Activated T-helper 9 cell treated with anti-CD3 and anti-CD28 coated beads, Interleukin-2, amount 50 U/mL, for 16 hours (primary cell): ENCODE results near the gene CCDC158.

ENCODE experiments used
- DNase-seq: peaks from one replicate; pipeline ENCODE4 v3.0.0-alpha.2; 2020; ENCODE audit warnings: low read depth

The CCDC158 gene

DNA sequence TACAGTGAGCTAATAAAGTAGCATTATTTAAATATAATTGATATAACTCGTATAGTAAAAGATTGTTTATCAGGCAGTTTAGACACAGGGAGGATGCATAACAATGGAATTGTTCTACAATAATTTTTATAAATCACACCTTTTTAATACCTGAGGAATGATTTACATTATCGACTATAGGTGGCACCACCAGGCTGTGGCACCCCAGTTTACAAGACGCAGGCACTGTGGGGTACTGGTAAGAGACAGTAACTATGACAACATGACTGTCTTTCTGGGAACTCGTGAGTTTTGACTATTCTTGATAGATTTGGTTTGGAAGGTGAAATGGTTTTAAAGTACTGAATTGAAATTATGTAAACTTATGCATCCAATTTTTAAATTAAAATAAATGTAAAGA lies 141.5 kb downstream of the CCDC158 start:
- DNase-seq: no peak

DNA sequence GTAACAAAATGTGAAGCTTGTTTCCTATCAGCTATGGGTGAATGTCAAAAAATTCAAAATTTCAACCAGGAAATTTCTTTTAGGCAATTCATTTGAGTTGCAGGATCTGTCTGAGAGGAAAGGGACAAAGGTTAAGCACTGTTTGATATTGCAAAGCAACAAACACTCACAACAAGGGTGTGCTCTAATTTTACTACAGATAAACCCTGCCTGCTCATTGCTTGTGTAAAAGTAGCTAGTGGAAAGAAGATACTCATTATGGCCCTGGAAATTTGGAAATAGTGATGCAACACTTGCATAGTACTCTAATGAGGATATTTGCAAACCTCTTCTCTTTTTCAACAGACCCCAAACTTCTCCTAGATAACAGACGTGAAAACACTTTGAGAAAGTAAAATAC lies 142.4 kb downstream of the CCDC158 start:
- no peak for DNase-seq

DNA sequence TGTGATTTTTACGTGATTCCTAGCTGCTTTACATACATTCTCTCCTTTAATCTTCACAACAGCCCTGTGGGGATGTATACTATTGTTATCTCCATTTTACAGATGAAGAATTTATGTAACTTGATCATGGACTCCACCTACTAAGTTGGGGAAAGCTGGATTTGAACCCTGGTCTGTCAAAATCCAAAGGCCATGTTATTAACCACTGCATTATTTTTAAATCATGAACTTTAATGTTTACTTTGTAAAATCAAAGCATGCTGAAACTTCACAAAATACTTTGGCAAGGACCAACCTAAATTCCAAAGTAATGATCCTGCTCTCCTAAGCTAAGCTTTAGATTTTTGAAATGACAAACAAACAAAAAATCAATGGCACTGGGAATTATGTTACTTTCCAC lies 143.3 kb downstream of the CCDC158 start:
- DNase-seq: no peak

DNA sequence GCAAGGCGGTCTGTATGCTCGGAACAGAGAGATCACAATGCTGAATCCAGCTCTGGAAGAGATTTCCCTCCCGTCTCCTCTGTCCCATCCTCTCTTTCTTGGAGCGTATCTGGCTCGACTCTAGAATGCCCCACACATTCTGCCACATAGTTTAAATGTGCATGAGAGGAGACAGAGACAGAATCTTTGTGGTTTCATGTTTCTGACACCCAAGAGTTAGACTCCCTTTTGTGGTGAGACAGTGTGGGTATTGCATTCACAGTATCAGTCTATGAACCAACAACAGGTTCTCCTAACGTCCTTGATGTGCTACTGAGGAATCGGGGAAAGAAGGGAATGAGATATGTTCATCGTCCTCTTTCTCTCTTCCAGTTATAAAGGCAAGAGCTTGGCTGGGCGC lies 144.1 kb downstream of the CCDC158 start:
- no peak for DNase-seq

DNA sequence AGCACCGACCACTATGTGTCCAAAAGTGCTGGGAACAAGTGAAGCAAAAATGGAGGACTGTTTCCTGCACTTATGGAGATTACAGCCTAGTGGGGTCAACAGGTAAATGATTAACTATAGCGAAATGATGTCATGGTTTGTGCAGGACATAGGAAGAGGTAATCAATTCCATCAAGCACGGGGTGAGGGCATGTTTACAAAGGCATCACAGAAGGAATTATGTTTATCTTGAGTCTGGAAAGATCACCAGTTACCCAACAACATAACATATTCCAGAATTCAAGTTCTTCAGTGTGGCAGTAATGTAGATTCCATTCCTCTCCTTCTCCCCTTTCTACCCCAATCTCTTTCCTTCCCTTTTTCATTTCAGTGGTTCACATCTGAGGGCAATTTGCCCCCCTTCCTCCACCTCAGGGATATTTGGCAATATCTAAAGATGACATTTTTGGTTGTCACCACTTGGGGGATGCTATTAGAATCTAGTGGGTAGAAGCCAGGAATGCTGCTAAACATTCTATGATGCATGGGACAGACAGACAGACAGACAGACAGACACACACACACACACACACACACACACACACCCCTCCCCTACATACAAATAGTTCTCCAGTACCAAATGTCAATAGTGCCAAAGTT lies 145.3 kb downstream of the CCDC158 start:
- no peak for DNase-seq

DNA sequence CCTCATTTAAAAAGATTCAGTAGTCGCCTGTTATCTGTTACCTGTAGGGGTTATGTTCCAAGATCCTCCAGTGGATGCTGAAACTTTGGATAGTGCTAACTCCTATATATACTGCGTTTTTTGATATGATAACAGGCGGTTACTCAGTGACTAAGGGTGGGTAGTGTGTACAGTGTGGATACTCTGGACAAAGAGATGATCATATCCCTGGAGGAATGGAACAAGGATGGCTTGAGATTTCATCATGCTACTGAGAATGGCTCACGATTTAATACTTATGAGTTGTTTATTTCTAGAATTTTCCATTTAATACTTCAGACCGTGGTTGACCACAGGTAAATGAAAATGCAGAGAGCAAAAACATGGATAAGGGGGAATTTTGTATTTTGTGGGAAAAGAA lies 147.9 kb downstream of the CCDC158 start:
- DNase-seq: no peak

DNA sequence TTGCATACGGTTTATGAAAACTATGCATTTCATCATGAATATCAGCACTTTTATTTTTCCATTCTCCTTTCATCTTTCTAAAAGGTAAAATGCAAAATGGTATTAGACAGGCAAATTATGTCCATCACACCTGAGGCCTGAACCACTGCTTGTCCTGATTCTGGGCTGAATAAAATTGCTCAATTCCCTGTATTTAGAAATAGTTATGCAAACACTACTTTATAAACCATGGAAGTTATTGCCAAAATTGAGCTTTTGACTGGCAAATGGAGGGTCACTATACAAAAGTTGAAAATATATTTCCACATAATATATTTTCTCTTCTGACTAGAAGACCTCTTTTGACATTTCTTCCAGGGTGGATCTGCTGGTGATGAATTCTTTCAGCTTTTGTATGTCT lies 148.4 kb downstream of the CCDC158 start:
- no peak for DNase-seq

DNA sequence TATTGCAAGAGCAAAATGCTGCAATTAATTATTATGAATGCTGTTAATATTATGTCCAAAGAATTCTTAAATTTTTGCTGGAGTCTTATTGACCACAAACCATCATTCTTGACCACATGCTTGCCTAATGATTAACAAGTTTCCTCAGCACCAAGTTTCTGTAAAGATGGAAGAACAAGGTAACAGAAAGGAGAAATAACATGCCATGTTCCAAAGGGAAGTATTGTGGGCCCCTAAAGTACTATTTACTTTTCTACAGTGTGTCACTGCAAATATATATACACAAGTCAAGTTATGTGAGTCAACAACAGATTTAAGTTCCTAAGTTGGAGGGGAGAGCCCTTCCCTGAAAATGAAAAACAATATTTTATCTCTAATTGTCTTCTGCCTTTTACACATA lies 148.9 kb downstream of the CCDC158 start:
- no peak for DNase-seq

DNA sequence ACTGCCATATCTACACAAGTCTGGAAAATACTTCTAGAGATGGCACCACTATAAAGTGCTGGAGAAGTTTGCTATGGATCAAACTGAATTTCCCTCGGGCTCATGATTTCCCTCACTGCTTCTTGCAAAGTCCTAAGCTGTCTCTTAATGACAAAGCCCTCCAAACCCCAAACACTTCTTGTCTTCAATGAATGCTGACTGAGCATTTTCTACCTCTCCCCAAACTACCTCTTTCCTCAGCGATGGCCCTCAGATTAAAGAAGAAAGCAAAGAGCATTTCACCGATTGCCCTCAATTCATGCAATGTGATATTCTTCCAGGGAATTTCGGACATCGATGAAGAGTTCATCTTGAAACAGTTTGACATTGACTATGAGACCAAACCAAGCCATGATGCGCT lies 149.7 kb downstream of the CCDC158 start:
- DNase-seq: no peak

DNA sequence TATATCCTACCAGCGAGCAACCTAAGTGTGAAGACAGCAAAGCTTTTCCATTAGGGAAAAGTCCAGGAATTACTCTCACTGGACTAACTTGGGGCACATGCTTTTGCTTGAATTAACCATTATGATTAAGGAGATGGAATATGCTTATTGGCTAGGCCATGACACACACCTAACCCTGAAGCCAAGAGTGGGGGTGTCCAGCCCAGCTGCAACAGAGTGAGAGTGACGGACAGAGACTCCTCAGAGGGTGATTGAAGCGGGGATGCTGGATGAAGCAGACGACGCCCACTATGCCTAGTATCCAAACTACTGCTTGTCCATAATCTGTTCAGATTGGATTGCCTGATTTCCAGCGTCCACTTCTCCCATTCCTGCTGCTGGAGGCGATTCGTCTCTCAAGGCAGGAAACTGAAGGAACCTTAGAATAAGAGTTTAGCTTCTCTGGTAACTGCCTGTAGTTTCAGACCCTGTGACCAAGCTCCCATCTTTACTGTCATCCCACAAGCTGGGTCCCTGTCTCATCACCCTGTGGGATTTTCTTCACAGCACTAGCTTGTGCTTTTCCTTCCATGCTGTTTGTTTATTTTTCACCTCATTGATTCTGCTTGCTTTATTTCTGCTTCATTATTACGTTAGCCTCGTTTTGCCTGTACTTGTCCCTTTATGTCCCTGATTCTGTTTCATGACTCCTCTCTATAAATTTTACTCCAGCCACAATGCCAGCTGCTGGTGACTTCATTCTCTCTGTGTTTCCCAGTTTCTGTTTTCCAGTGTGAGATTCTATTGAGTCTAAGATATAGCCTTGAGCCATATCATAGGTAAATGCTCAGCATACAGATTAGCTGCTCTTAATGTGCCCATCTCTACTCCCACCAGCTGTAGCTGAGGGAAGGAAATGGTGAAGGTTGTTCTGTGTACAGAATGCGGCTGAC lies 150.4 kb downstream of the CCDC158 start:
- DNase-seq: no peak

DNA sequence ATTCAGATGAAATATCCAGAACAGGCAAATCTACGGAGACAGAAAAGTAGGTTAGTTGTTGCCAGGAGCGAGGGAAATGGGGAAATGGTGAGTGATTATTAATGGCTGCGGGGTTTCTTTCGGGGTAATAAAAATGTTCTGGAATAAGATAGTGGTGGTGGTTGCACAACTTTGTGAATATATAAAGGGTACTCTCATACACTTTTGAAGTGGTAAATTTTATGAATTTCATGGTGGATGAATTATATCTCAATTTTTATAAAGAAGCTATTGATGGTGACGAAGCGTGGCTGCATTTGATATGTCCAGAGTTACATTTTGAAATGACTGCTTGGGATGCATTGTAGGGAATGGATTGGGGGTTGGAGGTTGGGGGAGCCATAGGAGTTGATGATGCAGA lies 153.1 kb downstream of the CCDC158 start:
- no peak for DNase-seq

DNA sequence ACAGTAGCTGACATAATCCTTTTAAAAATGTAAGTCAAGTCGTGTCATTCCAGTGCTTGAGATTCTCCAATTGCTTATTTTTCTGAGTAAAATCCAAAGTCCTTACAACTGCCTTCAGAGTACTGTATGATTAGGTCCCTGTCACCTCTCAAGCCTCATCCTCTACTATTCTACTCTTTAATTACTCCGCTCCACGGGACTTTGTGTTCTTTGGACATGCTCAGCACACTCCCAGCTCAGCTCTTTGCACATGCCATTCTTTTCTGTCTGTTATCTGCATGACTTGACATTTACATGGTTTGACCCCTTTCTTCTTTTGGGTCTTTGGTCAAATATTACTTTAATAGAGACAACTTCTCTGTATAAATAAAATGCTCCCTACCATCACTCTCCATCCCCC lies 154.3 kb downstream of the CCDC158 start:
- no peak for DNase-seq

DNA sequence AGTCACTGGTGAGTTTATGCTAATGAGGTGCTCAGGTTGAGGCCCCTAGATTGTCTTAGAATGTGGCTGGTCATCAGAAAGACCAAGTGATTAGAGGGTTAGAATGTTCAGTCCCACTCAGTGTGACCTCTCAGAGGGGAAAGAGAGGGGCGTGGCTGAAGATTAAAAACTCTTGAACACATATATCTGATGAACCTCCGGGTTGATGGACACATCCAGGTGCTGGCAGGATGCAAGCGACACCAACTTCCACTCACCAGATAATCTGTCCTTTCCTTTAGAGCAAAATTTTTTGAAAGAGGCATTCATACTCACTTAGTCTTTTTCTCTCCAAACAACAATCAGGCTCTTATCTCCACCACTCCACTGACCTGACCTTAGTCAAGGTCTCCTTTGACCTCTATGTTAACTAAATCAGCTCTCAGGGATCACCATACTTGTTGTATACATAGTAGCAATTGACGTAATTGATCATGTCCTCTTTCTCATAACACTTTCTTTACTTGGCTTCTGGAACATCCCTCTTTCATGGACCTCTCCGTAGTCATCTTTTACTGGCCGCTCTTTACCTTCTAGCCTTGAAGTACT lies 155.2 kb downstream of the CCDC158 start:
- no peak for DNase-seq
